Epithelial cell of esophagus (primary cell): Measurements from ENCODE around the gene KLHL40.

Source experiments
- DNase-seq: peaks from one replicate; pipeline ENCODE4 v3.0.0; 2010; ENCODE audit warnings: low read depth
- H3K4me3 ChIP-seq: 2 replicates; pipeline ENCODE4 v1.5.1; 2011; ENCODE audit warnings: mild to moderate bottlenecking, low read length, control low read depth
- TF ChIP-seq, protein P1 (sequence below): IDR thresholded peaks from 2 replicates; pipeline ENCODE4 v1.5.1; 2011; ENCODE audit warnings: low read depth, mild to moderate bottlenecking, low read length, control low read depth, inconsistent platforms; ENCODE audit not compliant: insufficient read depth; ENCODE audit errors: missing control alignments

The KLHL40 gene

DNA sequence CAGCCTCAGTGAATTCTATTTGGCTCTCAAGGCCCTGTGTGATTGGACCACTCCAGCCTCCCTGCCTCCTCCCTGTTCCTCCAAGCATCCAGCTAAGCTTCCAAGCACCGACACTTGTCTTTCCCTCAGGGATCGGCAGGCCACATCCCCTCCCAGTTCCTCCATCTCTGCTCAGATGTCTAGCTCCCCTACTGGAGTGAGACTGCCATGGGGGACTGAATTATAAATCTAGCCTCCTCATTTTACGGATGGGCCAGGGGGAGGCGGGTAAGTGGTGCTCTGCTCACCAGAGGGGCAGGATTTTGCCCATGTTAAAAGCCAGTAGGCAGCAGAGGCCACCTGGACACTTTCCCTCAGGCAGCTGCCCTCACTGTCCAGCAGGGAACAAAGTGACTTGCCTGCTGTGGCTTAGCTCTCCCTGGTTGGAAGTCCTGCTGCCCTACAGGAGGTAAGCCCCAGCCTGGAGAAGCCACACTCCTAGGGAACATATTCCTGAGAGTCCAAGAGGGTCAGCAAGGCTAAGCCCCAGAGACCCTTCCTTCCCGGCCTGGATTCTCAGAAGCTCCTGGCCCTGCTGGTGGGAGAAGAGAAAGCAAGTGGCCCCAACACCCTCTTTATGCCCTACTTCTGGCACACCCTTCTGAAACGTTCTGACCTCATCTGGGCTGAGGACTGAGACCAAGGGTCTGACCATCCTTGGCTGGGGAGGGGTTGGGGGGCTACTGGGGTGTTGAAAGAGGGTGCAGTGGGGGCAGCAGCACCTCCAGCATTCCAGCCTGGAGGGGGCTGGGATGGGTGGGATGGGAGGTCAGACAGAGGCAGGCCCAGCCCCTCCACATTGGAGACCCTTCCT, 26.4 kb downstream of the KLHL40 start:
- TF ChIP-seq, protein P1, sequence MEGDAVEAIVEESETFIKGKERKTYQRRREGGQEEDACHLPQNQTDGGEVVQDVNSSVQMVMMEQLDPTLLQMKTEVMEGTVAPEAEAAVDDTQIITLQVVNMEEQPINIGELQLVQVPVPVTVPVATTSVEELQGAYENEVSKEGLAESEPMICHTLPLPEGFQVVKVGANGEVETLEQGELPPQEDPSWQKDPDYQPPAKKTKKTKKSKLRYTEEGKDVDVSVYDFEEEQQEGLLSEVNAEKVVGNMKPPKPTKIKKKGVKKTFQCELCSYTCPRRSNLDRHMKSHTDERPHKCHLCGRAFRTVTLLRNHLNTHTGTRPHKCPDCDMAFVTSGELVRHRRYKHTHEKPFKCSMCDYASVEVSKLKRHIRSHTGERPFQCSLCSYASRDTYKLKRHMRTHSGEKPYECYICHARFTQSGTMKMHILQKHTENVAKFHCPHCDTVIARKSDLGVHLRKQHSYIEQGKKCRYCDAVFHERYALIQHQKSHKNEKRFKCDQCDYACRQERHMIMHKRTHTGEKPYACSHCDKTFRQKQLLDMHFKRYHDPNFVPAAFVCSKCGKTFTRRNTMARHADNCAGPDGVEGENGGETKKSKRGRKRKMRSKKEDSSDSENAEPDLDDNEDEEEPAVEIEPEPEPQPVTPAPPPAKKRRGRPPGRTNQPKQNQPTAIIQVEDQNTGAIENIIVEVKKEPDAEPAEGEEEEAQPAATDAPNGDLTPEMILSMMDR, result no peak
- no peak overlapping the region for H3K4me3 ChIP-seq
- no peak for DNase-seq

DNA sequence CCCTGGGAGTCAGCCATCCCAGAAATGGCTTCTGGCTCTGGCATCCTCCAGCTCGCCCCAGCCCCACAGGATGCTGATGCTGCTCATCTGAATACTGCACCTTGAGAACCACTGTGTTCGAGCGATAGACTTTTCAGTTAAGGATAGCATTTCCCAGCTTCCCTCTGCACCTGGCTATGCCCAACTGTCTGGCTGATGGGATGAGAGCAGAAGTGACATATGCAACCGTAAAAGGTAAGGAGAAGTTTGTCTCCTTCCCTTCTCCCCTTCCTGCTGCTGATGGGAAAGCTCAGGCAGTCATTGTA, 27.0 kb downstream of the KLHL40 start:
- no peak overlapping the region for H3K4me3 ChIP-seq
- TF ChIP-seq, protein P1, result no peak
- no peak for DNase-seq

DNA sequence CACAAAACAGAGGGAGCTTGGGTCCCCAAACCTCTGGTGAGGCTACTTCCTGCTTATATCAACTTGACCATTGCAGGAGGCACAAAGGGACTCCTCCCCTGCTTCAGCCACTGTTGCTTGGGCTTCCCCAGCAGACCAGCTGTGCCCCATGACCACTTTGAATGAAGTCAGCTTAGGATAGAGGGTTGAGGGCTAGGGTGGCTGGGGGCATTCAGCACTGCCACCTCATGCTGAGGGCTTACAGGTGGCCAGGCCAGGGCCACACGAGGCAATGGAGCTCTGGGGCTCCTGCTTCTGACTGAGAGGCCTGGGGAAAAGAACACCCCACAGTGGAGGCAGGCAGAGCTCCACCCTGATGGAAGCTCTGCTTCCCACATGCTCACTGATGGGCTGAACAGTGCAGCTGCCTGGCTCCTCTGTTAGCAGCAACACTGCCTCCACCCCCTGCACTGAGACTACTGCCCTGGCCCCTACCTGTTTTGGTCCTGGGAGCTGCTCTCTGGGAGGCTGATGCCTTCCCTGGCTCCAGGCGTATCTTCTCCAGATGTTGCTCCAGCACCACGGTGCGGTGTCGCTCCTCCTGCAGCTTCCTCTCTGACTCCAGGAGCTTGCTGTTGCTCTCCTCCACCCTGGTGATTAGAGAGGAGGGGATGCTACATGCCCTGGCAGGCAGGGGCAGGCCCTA, 27.5 kb downstream of the KLHL40 start:
- TF ChIP-seq, protein P1, result no peak
- no peak overlapping the region for H3K4me3 ChIP-seq
- no peak for DNase-seq

DNA sequence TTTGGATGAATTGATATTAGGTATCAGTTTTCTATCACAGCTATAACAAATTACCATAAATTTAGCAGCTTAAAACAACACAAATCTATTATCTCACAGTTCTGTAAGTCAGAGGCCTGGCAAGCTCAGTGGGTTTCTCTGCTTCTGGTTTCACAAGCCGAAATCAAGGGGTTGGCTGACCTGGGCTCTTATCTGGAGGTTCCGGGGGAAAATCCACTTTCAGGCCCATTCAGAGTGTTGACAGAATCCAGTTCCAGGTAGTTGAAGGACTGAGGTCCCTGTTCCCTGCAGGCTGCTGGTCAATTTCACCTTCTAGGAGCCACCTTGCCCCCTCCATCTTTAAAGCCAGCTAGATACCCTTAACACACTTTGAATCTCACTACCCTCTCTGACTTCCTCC, 28.4 kb downstream of the KLHL40 start:
- no peak overlapping the region for H3K4me3 ChIP-seq
- DNase-seq, result no peak
- TF ChIP-seq, protein P1, result no peak

DNA sequence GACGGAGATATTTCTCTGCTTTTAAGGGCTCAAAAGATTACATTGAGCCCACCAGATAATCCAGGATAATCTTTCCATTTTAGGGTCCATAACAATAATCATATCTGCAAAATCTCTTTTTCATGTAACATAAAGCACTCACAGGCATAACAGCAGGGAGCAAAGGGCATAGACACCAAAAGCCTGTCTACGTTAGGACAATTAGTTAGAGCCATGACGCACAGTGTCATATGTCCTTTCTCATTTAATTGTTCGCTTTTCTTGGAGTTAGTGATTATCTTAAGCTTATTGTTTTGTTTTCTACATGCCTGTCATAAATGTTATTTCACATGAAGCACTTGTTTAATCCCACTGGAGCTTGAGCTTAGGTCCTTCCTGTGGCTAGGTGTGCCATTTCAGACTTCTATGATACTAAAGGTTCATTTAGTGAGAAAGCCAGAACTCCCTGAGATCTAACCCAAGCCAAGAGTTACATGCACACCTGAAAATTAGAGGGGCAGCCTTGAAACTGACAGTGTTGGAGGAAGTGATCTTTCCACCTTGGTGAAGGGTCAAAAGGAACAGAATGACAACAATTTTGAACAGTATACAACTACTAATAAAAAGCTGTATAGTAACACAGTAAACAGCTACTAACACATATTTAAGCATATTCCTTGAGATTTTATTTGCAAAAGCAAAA, 29.0 kb downstream of the KLHL40 start:
- no peak for DNase-seq
- TF ChIP-seq, protein P1, result no peak
- no peak overlapping the region for H3K4me3 ChIP-seq

DNA sequence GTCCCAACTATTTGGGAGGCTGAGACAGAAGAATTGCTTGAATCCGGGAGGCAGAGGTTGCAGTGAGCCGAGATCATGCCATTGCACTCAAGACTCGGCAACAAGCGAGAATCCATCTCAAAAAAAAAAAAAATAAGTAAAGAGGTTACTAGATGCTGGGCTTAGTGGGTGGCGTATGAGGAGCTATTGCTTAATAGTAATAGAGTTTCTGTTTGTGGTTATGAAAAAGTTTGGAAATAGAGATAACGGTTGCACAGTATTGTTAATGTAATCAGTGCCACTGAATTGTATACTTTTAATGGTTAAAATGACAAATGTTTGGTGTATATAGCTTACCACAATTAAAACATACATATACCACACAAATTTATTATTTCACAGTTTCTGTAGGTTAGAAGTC, 32.0 kb downstream of the KLHL40 start:
- DNase-seq, result no peak
- no peak overlapping the region for H3K4me3 ChIP-seq
- TF ChIP-seq, protein P1, result no peak
